Renal cortical epithelial cell (primary cell): ENCODE measurements around the gene SSH3. TPM values are rescaled to one million over a fixed set of nuclear protein-coding genes. Genes with fewer than 3 reads are reported as not detected.

Experiments used
- DNase-seq: peaks from one replicate; pipeline ENCODE4 v3.0.0-alpha.2; 2011; ENCODE audit warnings: low read depth
- total RNA-seq: library from RNA; depleted of rRNA; stranded (reverse); fragments of >200 nt; gene quantifications from 2 replicates; pipeline ENCODE4 v1.2.3, GENCODE V29; 2014

SSH3 gene
- total RNA-seq, 1 donor from 2014 or later = 70.2 TPM

DNA sequence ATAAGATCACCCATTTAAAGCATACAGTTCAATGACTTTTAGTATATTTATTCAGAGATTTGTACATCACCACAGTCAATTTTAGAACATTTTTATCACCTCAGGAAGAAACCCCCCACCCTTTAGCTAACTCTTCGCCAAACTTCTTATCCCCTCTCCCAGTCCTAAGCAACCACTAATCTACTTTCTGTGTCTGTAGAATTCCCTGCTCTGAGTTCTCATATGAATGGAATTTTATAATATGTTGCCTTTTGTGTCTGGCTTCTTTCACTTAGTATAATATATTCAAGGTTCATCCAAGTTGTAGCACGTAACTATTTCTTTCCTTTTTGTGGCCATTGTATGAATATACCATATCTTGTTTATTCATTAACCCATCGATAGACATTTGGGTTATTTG is 10.7 kb upstream of the SSH3 start:
- no peak for DNase-seq

DNA sequence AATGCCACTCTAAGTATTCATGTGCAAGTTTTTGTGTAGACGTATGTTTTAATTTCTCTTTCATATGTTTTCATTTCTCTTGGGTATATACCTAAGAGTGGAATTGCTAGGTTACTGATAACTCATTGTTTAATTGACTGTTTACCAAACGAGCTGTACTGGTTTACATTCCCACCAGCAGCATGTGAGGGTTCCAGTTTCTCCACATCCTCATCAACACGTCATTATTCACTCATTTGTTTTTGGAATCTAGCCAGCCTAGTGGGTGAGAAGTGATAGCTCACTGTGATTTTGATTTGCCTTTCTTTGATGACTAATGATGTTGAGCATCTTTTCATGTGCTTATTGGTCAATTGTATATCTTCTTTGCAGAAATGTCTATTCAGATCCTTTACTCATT is 10.2 kb upstream of the SSH3 start:
- DNase-seq = peak; percentile 56

DNA sequence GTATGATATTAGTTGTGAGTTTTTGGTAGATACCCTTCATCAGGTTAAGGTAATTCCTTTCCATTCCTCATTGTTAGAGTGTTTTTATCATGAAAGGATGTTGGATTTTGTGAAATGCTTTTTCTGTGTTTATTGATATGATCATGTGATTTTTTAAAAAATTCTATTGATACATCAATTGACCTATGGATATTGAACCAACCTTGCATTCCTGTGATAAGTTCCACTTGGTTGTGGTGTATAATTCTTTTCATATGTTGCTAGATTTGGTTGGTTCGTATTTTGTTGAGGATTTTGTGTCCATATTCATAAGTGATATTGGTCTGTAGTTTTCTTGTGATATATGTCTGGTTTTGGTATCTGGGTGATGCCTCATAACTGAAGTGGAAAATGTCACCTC is 7.5 kb upstream of the SSH3 start:
- DNase-seq = no peak

DNA sequence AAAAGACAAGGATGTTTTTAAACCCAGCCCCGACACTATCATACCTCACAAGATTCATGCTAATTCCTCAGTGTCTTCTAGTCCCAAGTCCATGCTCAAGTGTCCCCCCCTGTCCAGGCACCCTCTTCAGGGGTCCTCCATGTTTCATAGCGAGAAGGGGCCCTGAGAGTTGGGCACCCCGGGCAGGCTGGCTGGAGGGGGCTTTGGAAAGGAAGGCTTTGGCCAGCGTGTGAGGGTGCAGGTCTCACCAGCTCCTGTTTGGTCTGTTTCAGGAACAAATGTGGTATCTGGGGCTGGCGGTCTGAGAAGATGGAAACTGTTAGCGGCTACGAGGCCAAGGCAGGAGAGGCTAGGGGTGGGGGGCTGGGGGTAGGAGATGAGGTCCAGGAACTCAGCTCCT is 4.5 kb upstream of the SSH3 start:
- DNase-seq = no peak

DNA sequence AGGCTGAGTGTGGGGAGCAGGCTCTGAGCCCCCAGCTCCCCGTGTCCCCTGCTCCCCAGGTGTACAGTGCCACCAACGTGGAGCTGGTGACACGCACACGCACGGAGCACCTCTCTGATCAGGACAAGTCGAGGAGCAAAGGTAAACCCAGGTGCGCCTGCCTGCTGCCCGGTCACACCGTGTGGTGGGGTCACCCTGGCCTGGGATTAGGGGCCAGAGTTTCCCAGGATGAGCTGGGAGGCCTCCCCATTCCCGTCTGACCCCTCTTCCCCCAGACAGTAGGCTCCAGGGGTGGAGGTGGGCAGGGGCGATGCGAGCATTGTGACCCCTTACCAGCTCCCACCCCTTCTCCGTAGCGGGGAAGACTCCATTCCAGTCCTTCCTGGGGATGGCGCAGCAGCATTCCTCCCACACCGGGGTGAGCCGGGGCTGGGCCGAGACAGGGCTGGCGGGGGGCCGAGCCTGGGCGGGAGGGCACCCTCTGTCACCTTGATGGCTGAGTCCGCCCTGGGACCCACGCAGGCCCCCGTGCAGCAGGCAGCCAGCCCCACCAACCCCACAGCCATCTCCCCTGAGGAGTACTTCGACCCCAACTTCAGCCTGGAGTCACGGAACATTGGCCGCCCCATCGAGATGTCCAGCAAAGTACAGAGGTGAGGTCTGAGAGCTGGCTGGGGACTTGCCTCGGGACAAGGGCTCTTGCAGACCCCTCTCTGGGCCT is 3.7 kb upstream of the SSH3 start:
- DNase-seq = no peak

DNA sequence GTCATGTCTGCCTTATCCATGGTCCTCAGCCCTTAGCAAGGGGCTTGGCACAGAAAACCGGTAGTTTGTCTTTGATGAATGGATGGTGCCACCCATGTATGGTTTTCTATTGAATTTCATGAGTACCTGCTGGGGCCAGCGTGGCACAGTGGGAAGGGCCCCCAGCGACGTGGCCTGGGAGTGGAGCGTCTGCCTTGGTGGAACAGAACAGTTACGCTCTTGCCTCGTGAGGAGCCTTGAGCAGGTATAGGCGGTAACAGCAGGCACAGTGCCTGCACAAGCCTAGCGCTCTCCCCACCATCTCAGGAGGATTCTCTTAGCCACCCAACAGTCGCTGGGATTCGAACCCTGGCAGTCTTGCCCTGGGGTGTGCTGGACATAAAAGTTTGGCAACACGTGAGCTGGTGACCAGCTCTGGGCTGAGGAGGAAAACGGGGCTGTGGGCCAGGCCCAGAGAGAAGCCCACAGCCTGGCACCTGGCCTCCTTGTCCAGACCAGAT is 3.0 kb upstream of the SSH3 start:
- DNase-seq = no peak

DNA sequence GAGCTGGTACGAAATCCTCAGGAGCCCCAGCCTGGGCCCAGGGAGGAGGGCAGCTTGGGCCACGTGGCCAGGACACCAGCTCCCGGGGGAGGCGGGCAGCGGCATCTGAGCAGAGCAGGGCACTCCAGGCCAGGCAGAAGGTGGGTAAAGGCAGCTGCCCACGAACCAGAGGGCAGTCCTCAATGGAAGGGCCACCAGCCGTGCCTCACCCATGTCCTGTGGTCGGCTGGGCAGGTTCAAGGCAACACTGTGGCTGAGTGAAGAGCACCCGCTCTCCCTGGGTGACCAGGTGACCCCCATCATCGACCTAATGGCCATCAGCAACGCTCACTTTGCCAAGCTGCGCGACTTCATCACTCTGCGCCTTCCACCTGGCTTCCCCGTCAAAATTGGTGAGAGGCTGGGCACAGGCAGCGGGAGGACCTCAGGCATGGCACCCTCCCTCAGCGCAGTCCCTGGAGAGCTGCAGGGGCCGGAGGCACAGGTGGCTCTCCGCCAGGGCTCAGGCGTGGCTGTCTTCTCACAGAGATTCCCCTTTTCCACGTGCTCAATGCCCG is 2.5 kb upstream of the SSH3 start:
- no peak for DNase-seq

DNA sequence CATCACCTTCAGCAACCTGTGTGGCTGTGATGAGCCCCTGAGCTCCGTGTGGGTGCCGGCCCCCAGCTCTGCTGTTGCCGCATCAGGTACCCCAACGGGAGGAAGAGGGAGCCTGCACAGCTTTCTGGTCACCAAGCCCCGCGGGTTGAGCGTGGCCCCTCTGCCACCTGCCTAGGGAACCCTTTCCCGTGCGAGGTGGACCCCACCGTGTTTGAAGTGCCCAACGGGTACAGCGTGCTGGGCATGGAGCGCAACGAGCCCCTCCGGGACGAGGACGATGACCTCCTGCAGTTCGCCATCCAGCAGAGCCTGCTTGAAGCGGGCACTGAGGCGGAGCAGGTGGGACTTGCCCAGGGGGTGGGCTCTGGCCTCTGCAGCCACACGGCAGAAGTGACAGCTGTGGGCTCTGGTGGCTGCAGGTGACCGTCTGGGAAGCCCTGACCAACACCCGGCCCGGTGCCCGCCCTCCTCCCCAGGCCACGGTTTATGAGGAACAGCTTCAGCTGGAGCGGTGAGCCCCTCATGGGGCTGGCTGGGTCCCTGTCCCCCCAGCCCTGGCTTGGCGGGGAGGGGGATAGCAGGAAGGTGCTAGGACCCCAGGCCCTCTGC is 1.9 kb upstream of the SSH3 start:
- no peak for DNase-seq

DNA sequence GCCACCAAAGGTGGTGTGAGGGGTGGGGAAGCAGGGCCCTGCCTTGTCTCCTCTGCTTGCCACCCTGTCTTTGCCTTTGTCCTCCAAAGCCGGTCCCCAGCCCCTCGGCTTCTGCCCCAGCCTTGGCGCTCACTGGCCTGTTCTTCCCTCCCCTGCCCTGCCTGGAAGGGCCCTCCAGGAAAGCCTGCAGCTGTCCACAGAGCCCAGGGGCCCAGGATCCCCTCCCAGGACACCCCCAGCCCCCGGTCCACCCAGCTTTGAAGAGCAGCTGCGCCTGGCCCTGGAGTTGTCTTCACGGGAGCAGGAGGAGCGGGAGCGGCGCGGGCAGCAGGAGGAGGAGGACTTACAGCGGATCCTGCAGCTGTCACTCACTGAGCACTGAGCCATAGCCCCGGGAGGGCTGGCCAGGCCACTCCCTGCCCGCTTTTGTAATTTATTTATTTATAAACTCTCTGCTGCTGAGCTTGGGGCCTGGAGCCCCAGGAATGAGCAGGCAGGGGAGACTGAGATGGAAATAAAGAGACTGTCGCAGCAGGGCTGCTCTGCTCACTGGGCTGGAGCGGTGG is 1.3 kb upstream of the SSH3 start:
- DNase-seq = peak; percentile 78

DNA sequence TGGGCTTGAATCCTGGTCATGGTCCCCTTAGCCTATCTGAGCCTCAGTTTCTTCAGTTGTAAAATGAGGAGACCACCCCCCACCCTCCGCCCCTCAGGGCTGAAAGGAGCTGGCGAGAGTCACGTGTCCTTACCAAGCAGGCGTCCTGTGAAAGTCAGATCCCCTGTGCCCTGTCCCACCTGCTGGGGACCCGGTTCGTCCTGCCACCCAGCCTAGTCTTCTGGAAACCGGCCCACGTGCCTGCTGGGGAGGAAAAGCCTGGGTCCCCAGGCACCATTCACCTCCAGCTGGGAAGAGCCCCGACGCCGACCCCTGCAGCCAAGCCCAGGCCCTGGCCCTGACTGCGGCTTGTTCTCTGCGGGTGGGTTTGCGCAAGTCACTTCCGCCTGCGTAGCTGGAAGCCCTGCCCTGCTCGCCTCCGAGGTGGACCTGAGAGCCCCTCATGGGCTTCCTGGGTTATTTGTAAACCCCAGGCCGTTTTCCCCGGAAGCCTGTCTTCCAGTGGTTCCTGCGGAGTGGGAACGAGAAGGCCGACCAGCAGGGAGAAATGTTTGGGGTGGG is 679 bp upstream of the SSH3 start:
- peak; percentile 25 for DNase-seq

DNA sequence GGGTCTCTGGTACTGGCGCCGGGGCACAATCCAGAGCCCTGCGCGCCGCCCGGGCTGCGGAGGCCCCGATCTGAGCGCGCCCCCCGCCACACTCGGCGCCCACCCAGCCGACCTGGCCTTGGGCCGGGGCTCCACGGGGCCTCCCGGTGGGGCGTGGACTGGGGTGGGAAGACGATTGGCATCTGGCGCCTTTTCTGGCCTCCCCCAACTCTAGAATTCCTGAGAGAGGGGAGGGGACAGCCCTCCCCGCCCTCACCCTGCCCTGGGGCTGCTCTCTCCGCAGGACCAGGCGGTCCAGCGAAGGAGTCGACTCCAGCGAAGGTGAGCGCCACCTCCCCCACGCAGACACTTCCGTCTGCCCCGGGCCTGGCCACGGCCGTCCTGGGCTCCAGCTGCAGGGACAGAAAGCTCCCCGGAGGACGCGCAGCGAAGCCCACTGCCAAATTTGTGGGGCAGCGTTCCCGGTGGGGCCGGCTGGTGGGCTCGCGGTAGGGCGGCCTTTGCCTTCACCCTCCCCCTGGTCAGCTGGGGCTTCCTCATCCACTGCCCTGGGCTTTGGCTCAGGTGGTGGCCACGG is 593 bp downstream of the SSH3 start:
- no peak for DNase-seq

DNA sequence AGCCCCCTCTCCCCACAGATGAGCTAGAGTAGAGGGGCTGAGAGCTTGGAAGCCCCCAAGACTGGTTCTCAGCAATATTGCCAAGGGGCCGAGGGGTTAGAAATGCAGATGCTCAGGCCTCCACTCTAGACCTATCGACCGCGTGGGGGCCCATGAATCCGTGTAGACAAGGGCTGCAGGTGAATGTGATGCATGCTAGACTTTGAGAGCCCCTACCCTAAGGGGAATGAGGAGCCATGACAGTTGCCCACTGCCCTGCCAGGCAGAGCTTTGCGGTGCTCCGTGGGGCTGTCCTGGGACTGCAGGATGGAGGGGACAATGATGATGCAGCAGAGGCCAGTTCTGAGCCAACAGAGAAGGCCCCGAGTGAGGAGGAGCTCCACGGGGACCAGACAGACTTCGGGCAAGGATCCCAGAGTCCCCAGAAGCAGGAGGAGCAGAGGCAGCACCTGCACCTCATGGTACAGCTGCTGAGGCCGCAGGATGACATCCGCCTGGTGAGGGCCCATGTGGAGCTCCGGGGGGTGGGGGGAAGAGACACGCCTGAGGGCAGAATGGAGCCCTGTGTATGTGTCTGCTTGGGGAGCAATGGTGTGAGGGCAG is 1.3 kb downstream of the SSH3 start:
- DNase-seq = no peak

DNA sequence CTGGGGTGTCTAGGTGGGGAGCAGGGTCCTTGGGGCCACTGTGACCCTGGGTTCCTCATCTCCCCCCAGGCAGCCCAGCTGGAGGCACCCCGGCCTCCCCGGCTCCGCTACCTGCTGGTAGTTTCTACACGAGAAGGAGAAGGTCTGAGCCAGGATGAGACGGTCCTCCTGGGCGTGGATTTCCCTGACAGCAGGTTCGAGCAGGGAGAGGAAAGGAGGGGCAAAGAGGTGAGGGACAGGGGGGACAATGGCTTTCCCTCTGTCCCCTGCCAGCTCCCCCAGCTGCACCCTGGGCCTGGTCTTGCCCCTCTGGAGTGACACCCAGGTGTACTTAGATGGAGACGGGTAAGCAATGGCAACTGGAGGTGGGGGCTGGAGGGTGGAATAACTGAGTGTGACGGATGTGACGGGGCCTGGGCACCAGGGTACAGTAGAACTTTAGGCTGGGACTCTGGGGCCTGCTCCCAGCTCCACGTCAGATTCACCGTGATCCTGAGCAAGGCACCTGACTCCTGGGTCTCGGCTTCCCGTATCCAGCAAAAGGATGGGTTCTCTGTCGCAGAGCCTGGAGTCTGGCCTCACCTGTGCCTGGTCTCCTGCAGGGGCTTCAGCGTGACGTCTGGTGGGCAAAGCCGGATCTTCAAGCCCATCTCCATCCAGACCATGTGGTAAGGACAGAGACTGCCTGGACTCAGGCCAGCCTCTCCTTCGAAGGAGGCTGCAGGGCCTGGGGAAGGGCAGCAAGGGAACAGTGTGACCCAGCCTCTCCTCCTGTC is 3.6 kb downstream of the SSH3 start:
- DNase-seq = no peak

DNA sequence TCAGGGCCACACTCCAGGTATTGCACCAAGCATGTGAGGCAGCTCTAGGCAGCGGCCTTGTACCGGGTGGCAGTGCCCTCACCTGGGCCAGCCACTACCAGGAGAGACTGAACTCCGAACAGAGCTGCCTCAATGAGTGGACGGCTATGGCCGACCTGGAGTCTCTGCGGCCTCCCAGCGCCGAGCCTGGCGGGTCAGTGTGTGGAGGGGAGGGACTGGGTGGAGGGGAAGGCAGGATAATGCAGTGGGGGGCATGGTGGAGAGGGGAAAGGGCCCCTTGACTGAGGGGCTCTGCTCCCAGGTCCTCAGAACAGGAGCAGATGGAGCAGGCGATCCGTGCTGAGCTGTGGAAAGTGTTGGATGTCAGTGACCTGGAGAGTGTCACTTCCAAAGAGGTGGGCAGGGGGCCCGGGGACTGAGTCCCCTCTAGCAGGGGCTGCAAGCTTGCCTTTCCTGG is 4.2 kb downstream of the SSH3 start:
- no peak for DNase-seq

DNA sequence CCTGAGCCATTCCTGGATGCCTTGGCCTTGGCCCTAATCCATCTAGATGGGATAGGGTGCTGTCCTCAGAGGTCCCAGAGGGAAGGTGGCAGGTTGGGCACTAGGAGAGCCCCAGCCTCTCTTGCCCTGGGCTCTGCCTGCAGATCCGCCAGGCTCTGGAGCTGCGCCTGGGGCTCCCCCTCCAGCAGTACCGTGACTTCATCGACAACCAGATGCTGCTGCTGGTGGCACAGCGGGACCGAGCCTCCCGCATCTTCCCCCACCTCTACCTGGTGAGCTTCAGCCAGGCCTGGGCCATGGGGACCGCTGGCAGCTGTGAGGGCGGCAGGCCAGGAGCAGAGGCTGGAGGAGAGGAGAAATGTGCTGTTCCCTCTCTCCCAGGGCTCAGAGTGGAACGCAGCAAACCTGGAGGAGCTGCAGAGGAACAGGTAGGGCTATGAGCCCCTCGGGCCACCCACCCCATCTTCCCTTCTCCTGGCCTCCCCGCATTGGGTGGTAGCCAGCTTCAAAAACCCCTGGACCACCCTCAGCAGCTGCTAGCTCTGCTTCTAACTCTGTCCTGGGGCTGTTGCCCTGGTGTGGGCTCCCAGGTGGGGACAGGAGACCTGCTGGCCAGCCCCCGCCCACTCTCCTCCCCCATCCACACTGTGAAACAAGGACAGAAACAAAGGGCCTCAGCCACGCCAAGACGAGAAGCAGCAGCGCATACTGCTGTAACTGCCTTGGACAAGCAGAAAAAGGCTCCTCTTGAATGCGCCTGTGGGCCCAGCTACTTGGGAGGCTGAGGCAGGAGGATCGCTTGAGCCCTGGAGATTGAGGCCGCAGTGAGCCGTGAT is 4.9 kb downstream of the SSH3 start:
- no peak for DNase-seq

DNA sequence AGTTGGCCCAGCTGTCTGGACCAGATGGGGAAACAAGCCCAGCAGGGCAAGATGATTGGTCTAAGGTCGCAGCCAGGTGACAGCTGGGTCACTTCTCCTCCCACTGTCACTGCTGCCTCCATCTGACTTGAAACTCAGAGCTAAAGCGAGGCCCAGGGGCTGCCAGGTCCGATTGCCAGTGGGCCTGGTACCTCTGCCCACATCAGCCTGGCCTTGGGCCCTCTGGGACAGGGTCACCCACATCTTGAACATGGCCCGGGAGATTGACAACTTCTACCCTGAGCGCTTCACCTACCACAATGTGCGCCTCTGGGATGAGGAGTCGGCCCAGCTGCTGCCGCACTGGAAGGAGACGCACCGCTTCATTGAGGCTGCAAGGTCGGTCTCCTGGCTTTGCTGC is 5.8 kb downstream of the SSH3 start:
- no peak for DNase-seq

DNA sequence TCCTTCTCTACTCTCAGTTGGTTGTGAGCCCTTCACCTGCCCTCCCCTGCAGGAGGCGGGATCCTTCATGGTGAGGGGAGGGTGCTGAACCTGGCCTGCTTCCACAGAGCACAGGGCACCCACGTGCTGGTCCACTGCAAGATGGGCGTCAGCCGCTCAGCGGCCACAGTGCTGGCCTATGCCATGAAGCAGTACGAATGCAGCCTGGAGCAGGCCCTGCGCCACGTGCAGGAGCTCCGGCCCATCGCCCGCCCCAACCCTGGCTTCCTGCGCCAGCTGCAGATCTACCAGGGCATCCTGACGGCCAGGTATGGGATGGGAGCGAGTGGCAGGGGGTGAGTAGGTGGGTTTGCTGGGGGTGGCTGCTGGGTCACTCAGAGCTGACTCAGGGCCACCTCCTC is 6.3 kb downstream of the SSH3 start:
- no peak for DNase-seq

DNA sequence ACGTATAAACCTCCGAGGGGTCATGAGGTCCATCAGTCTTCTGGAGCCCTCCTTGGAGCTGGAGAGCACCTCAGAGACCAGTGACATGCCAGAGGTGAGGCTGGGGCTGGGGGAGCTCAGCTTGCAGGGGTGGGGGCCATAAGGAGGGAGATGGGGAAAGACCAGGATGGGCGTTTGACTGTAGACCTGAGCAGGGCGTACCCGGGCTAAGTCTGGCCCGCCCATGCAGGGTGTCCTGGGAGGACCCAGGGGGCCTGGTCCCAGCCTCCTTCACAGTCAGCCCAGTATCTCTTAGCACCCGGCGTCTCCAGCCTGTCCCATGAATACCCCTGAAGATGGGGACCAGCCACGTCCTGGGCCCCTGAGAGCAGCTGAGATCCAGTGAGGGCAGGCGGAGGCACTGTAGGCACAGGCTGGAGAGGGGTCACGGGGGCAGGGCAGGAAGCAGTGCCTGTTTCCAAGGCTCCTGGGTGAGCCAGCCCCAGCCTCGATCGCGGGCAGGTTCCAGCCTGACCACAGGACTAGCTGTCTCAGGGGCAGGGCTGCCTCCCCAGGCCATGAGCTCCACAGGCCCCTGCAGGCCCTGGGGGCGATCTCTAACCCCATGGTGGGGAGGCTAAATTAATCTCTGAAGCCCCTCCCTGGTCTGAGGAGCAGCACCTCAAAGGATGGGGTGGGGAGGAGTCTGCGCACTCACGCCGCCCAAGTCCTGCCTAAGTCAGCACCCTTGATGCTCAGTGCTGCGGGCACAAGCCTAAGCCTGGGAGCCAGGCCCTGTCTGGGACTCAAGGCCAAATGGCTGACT is 7.1 kb downstream of the SSH3 start:
- no peak for DNase-seq

DNA sequence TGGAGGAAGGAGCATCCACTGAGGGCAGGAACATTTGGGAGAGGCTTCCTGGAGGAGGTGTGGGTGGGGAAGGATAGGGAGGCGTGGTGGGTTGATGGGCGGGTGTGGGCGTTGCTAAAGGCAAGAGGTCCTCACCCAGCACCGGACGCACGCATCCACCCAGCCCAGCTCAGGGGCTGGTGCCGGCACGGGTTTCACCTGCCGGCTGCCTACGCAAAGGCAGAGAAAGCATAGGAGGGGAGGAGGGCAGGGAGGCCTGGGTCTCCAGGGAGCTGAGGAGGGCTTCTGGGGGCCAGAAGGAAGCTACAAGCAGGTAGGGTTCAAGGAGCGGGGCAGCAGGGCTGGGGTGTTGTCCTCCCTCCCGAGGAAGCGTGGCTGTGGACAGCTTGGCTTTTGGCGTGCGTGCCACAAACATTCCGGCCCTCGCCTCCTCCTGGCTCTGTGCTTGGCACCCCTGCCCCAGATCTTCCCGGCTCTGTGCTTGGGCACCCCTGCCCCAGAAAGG is 7.8 kb downstream of the SSH3 start:
- no peak for DNase-seq
